Naive thymus-derived CD4-positive, alpha-beta T cell (primary cell): ENCODE data around the gene ZNF462. TPM values are rescaled to one million over a fixed set of nuclear protein-coding genes. Genes with fewer than 3 reads are reported as not detected.
A peak's percentile ranks its signal among the peaks of the same experiment; 100 is the strongest.

Experiments
- ATAC-seq: fragments of 150-1000 bp; cut with Tn5 transposase; 2 replicates; pipeline ENCODE4 v1.10.0; 2021; ENCODE audit warnings: mild to moderate bottlenecking, moderate library complexity
- CTCF ChIA-PET: fragments of 350-600 bp; sonication (Branson Sonifier 250); formaldehyde crosslinking; loops from one replicate; lab custom pipeline; 2021; ENCODE audit warnings: antibody characterized with exemption; lab: Charles Lee
- POLR2A ChIA-PET: fragments of 350-600 bp; sonication (Branson Sonifier 250); formaldehyde crosslinking; loops from one replicate; lab custom pipeline; 2021; ENCODE audit warnings: antibody characterized with exemption, inconsistent platforms; lab: Charles Lee
- DNase-seq, 9 donors: peaks; one replicate each; pipeline versions ENCODE4 v3.0.0 to v3.0.0-alpha.2; 2020 to 2022; ENCODE audit warnings: mixed read lengths in 1 of 9
- H3K27ac ChIP-seq: one replicate; pipeline ENCODE4 v1.7.0; 2013; ENCODE audit warnings: mild to moderate bottlenecking, low read depth, low read length, moderate library complexity
- H3K27me3 ChIP-seq, 2 donors: one replicate each; pipeline ENCODE4 v1.7.0; 2013; ENCODE audit warnings: low read length in 2 of 2, mild to moderate bottlenecking in 2 of 2, moderate library complexity in 2 of 2; ENCODE audit not compliant: control insufficient read depth in 2 of 2, insufficient read depth in 2 of 2
- H3K36me3 ChIP-seq, 3 experiments: 1 replicate in 2 of 3; 2 replicates in 1 of 3; pipeline ENCODE4 v1.7.0; 2013; ENCODE audit warnings: low read length in 3 of 3, mild to moderate bottlenecking in 3 of 3, moderate library complexity in 1 of 3; ENCODE audit not compliant: insufficient read depth in 3 of 3, control insufficient read depth in 2 of 3
- H3K4me1 ChIP-seq, 2 donors: one replicate each; pipeline ENCODE4 v1.7.0; 2013; ENCODE audit warnings: low read length in 2 of 2, mild to moderate bottlenecking in 2 of 2, moderate library complexity in 1 of 2; ENCODE audit not compliant: control insufficient read depth in 2 of 2, insufficient read depth in 2 of 2
- H3K4me3 ChIP-seq: 2 replicates; pipeline ENCODE4 v1.7.0; 2013; ENCODE audit warnings: mild to moderate bottlenecking, low read length
- H3K9me3 ChIP-seq, 3 experiments: 1 replicate in 2 of 3; 2 replicates in 1 of 3; pipeline ENCODE4 v1.7.0; 2013; ENCODE audit warnings: low read length in 3 of 3; ENCODE audit not compliant: control insufficient read depth in 2 of 3
- H3K27ac Mint-ChIP-seq, 9 donors: one replicate each; pipeline ENCODE4 v1.8.0; 2020 to 2022; ENCODE audit warnings: mixed read lengths in 9 of 9, mild to moderate bottlenecking in 8 of 9, moderate library complexity in 5 of 9, inconsistent platforms in 2 of 9
- H3K27me3 Mint-ChIP-seq, 5 donors: one replicate each; pipeline ENCODE4 v1.8.0; 2021 to 2022; ENCODE audit warnings: mixed read lengths in 5 of 5, mild to moderate bottlenecking in 1 of 5
- H3K36me3 Mint-ChIP-seq, 5 donors: one replicate each; pipeline ENCODE4 v1.8.0; 2020 to 2022; ENCODE audit warnings: mixed read lengths in 5 of 5, mild to moderate bottlenecking in 3 of 5, inconsistent platforms in 1 of 5
- H3K4me1 Mint-ChIP-seq, 7 donors: one replicate each; pipeline ENCODE4 v1.8.0; 2020 to 2022; ENCODE audit warnings: mixed read lengths in 7 of 7, mild to moderate bottlenecking in 3 of 7, inconsistent platforms in 1 of 7
- H3K4me3 Mint-ChIP-seq, 10 donors: one replicate each; pipeline ENCODE4 v1.8.0; 2020 to 2022; ENCODE audit warnings: mild to moderate bottlenecking in 10 of 10, mixed read lengths in 10 of 10, moderate library complexity in 6 of 10, inconsistent platforms in 2 of 10
- H3K9me3 Mint-ChIP-seq, 11 donors: one replicate each; pipeline ENCODE4 v1.8.0; 2020 to 2022; ENCODE audit warnings: mixed read lengths in 11 of 11, mild to moderate bottlenecking in 4 of 11, inconsistent platforms in 1 of 11, moderate library complexity in 1 of 11
- intact Hi-C, 2 donors: fragments of 100-400 bp; cut with micrococcal nuclease; formaldehyde crosslinking; loops; one replicate each; pipeline ENCODE4 v1.15.1; 2023
- polyA plus RNA-seq, 2 donors: library from polyadenylated mRNA; unstranded; fragments of 300-500 nt; fragmentation: Illumina TruSeq; gene quantifications; one replicate each; pipeline ENCODE4 v1.2.3, GENCODE V29; 2021
- total RNA-seq, 6 experiments: library from RNA in 5 of 6; stranded (reverse) in 5 of 6; gene quantifications; 1 replicate in 5 of 6; 2 replicates in 1 of 6; pipeline ENCODE4 v1.2.3 and lab custom pipeline; 2021 to 2026

The ZNF462 gene
- total and polyA plus RNA-seq, 7 experiments from 2014 or later: 0.11 to 3.2 (median 0.53) TPM; not detected in 1

GRCh38 chr9:106906129-106906528, 43.2 kb downstream of the ZNF462 start:
- no peak overlapping the region for H3K4me3 Mint-ChIP-seq
- no peak overlapping the region for H3K27ac Mint-ChIP-seq
- no peak overlapping the region for H3K4me3 ChIP-seq
- H3K4me1 Mint-ChIP-seq: peaks cover 0 to 12% (median 9%) of the 10 kb centered on the region in 7 donors
- peaks cover 0 to 7% (median 0%) of the 10 kb centered on the region in 5 donors for H3K36me3 Mint-ChIP-seq
- intact Hi-C loops: no loop called here
- no peaks in the 10 kb centered on the region for H3K4me1 ChIP-seq
- no peaks in the 10 kb centered on the region for H3K27me3 Mint-ChIP-seq
- POLR2A ChIA-PET: no interaction called here
- no peak overlapping the region for H3K27ac ChIP-seq
- H3K9me3 Mint-ChIP-seq: peaks cover 0 to 53% (median 29%) of the 10 kb centered on the region in 11 donors
- no peak for DNase-seq
- CTCF ChIA-PET: no interaction called here
- no peaks in the 10 kb centered on the region for H3K9me3 ChIP-seq
- no peaks in the 10 kb centered on the region for H3K36me3 ChIP-seq
- H3K27me3 ChIP-seq: no peaks in the 10 kb centered on the region
- ATAC-seq: no peak

GRCh38 chr9:106911951-106912350, 49.0 kb downstream of the ZNF462 start:
- DNase-seq: no peak
- Mint-ChIP-seq H3K4me1 (peaks cover 0 to 26% (median 11%) of the 10 kb centered on the region in 7 donors), H3K9me3 (peaks cover 0 to 7% (median 0%) of the 10 kb centered on the region in 11 donors), H3K27me3 (peaks cover 0 to 7% (median 0%) of the 10 kb centered on the region in 5 donors), H3K27ac (no peak overlapping the region), H3K36me3 (no peaks in the 10 kb centered on the region), H3K4me3 (no peak overlapping the region)
- H3K4me3 ChIP-seq: no peak overlapping the region
- CTCF ChIA-PET: no interaction called here
- no peaks in the 10 kb centered on the region for H3K9me3 ChIP-seq
- no peaks in the 10 kb centered on the region for H3K36me3 ChIP-seq
- intact Hi-C loops: no loop called here
- ATAC-seq: no peak
- POLR2A ChIA-PET: no interaction called here
- no peak overlapping the region for H3K27ac ChIP-seq
- H3K27me3 ChIP-seq: no peaks in the 10 kb centered on the region
- no peaks in the 10 kb centered on the region for H3K4me1 ChIP-seq

- H3K36me3 Mint-ChIP-seq: no peaks in the 10 kb centered on the region
- peaks cover 0 to 4% (median 0%) of the 10 kb centered on the region in 11 donors for H3K9me3 Mint-ChIP-seq
- H3K27ac Mint-ChIP-seq: no peak overlapping the region
- ChIA-PET CTCF (no interaction called here), POLR2A (no interaction called here)
- H3K9me3 ChIP-seq: no peaks in the 10 kb centered on the region
- H3K27me3 ChIP-seq: no peaks in the 10 kb centered on the region
- H3K27me3 Mint-ChIP-seq: peaks cover 0 to 9% (median 0%) of the 10 kb centered on the region in 5 donors
- no peak for DNase-seq
- H3K4me1 ChIP-seq: no peaks in the 10 kb centered on the region
- ATAC-seq: no peak
- H3K4me3 ChIP-seq: no peak overlapping the region
- no peaks in the 10 kb centered on the region for H3K36me3 ChIP-seq
- no peak overlapping the region for H3K4me3 Mint-ChIP-seq
- no peak overlapping the region for H3K27ac ChIP-seq
- H3K4me1 Mint-ChIP-seq: peaks cover 0 to 27% (median 12%) of the 10 kb centered on the region in 7 donors
- intact Hi-C loops: no loop called here
Measured at GRCh38 chr9:106913276-106913675, 50.3 kb downstream of the ZNF462 start.

GRCh38 chr9:106915851-106916250, 52.9 kb downstream of the ZNF462 start:
- Histone ChIP-seq H3K4me1 (no peaks in the 10 kb centered on the region), H3K36me3 (no peaks in the 10 kb centered on the region), H3K27ac (no peak overlapping the region), H3K9me3 (no peaks in the 10 kb centered on the region), H3K27me3 (no peaks in the 10 kb centered on the region), H3K4me3 (no peak overlapping the region)
- Mint-ChIP-seq H3K27ac (no peak overlapping the region), H3K4me1 (peaks cover 0 to 33% (median 17%) of the 10 kb centered on the region in 7 donors), H3K9me3 (peaks cover 0 to 2% (median 0%) of the 10 kb centered on the region in 11 donors), H3K27me3 (peaks cover 0 to 9% (median 0%) of the 10 kb centered on the region in 5 donors), H3K36me3 (no peaks in the 10 kb centered on the region), H3K4me3 (peak overlapping the region in 2 of 10 donors; percentile 4 to 56)
- DNase-seq (no peak), ATAC-seq (no peak)
- ChIA-PET POLR2A (no interaction called here), CTCF (no interaction called here)
- intact Hi-C loops: no loop called here

- peaks cover 0 to 9% (median 0%) of the 10 kb centered on the region in 5 donors for H3K27me3 Mint-ChIP-seq
- no peaks in the 10 kb centered on the region for H3K36me3 Mint-ChIP-seq
- peaks cover 0 to 41% (median 25%) of the 10 kb centered on the region in 7 donors for H3K4me1 Mint-ChIP-seq
- no peak overlapping the region for H3K4me3 ChIP-seq
- peak overlapping the region in 2 of 10 donors; percentile 16 to 56 for H3K4me3 Mint-ChIP-seq
- no peak for ATAC-seq
- ChIA-PET POLR2A (no interaction called here), CTCF (no interaction called here)
- no peaks in the 10 kb centered on the region for H3K27me3 ChIP-seq
- H3K27ac Mint-ChIP-seq: peak overlapping the region in 2 of 9 donors; percentile 2 to 44
- no peak for DNase-seq
- no peaks in the 10 kb centered on the region for H3K4me1 ChIP-seq
- H3K36me3 ChIP-seq: no peaks in the 10 kb centered on the region
- intact Hi-C loops: no loop called here
- no peaks in the 10 kb centered on the region for H3K9me3 ChIP-seq
- no peak overlapping the region for H3K27ac ChIP-seq
- peaks cover 0 to 3% (median 0%) of the 10 kb centered on the region in 11 donors for H3K9me3 Mint-ChIP-seq
Measured at GRCh38 chr9:106916466-106917235, 53.7 kb downstream of the ZNF462 start.

- Mint-ChIP-seq H3K27ac (peak overlapping the region in 2 of 9 donors; percentile 28 to 50), H3K27me3 (peaks cover 0 to 13% (median 0%) of the 10 kb centered on the region in 5 donors), H3K36me3 (peaks cover 0 to 2% (median 0%) of the 10 kb centered on the region in 5 donors), H3K4me1 (peaks cover 0 to 47% (median 29%) of the 10 kb centered on the region in 7 donors), H3K4me3 (no peak overlapping the region), H3K9me3 (peaks cover 0 to 5% (median 1%) of the 10 kb centered on the region in 11 donors)
- no peak for ATAC-seq
- H3K27ac ChIP-seq: no peak overlapping the region
- no peaks in the 10 kb centered on the region for H3K36me3 ChIP-seq
- no peaks in the 10 kb centered on the region for H3K9me3 ChIP-seq
- H3K4me1 ChIP-seq: no peaks in the 10 kb centered on the region
- CTCF ChIA-PET: no interaction called here
- POLR2A ChIA-PET: no interaction called here
- intact Hi-C loops: no loop called here
- no peak overlapping the region for H3K4me3 ChIP-seq
- no peaks in the 10 kb centered on the region for H3K27me3 ChIP-seq
- no peak for DNase-seq
Measured at GRCh38 chr9:106918825-106919509, 56.0 kb downstream of the ZNF462 start.
